HG02885 (cell line): ENCODE data around the gene TAF1A.

ENCODE experiments used
- ATAC-seq: cut with Tn5 transposase; IDR thresholded peaks from one replicate; pipeline ENCODE4 v1.9.1; 2021; ENCODE audit warnings: mild to moderate bottlenecking; ENCODE audit not compliant: unreplicated experiment, poor library complexity

Gene TAF1A

DNA sequence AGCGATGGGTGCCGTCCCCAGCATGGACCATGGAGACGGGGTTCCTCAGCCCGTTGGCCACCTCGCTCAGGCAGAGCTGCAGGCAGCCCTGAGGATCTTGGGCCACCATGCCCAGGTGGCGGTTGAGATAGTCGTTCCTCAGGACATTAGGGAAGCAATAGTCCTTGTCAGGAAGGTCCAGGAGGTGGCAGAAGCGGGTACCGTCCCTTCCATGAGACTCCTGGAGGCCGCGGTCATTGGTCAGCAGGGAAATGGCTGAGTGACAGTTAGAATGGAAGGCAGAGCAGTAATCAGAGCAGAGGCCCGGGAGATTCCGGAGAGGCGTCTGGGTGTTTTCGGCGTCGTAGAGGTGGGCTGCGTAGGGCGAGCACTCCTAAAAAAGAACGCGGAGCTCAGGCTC is 45.9 kb downstream of the TAF1A start:
- ATAC-seq: no peak

GRCh38 chr1:222540598-222540995 is 49.1 kb downstream of the TAF1A start:
- no peak for ATAC-seq

GRCh38 chr1:222539951-222540597 is 49.7 kb downstream of the TAF1A start:
- no peak for ATAC-seq

DNA sequence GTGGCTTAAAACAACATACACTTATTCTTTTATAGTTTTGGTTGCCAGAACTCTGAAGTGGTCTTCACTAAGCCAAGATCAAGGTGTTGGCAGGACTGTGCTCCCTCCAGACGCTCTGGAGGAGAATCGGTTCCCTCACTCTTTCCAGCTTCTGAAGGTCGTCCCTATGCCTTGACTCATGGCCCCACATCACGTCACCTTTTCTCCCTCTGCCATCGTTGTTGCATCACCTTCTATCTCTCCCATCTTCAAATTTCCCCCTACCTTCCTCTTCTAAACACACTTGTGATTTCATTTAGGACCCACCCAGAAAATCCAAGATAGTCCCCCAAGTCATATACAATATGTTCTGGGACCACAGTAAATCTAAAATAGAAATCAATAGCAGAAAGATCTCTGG is 54.3 kb downstream of the TAF1A start:
- ATAC-seq: no peak

DNA sequence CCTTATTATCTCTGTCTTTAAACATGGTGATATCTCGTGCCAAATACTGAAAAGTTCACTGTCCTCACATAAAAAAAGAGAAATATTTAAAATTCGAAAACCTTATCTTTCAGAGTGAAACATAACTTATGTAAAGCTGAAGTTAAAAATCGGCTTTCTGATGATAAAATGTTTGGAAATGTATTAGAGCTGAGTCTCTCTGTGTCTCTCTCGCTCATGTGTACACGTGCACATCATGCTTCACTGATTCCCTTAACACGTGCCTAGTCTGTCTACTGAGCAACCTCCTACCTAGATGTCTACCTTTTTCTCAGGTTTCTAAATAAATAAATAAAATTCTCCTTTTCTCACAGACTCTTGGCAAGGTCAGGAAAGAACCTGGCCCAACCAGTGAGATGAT is 58.9 kb downstream of the TAF1A start:
- no peak for ATAC-seq

DNA sequence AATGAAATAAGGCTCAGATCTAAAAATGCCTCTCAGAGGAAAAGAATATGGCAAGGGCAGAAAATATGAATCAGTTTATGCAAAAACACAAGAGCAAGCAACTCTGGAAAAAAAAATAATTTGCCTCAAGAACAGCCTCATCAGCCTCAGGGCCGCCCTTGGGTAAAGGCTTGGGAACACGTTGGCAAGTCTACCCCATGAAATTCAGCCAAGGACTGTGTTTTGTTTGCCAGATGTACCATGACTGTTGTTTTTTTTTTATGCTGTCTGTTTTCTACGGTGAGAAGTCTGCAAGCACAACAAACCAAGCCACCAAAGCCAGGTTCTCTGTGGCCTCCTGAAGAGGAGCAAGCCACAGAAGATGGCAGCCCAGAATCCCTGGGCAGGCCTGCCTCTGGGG is 59.8 kb downstream of the TAF1A start:
- ATAC-seq: no peak

DNA sequence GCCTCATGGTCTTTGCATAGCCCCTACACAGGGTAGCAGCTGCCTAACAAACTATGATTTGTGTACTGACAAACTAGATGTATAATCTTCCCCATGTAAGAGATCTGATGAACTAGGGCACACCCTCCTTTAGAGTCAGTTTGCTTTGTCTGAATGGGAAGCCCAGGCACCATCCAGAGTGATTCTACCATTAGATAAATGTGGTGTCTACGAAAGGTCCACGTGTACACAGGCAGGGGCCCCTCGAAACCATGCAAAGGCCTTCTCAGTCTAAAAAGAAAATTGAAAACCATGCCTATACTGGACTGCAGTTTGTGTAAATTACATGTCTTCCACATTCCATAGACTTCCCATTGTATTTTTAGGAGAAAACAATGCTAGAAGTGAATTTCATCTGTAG is 60.6 kb downstream of the TAF1A start:
- no peak for ATAC-seq

DNA sequence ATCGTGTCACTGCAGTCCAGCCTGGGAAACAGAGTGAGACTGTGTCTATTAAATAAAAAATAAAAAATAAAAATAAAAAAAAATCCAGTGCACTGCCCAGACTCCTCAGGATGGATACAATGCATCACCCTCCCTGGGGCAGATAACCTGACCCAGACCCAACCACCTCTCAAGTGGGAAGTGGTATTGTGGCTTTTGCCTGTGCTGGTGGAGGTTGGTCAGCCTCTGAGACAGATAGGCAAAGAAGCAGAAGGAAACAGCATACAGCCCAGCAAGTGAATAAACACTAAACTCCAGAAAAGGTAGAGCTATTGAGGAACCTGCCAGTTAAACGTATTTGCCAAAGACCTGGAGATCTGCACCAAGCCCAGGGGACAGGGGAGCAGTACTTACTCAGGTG is 63.8 kb downstream of the TAF1A start:
- ATAC-seq: no peak

GRCh38 chr1:222523852-222524251 is 65.9 kb downstream of the TAF1A start:
- no peak for ATAC-seq

DNA sequence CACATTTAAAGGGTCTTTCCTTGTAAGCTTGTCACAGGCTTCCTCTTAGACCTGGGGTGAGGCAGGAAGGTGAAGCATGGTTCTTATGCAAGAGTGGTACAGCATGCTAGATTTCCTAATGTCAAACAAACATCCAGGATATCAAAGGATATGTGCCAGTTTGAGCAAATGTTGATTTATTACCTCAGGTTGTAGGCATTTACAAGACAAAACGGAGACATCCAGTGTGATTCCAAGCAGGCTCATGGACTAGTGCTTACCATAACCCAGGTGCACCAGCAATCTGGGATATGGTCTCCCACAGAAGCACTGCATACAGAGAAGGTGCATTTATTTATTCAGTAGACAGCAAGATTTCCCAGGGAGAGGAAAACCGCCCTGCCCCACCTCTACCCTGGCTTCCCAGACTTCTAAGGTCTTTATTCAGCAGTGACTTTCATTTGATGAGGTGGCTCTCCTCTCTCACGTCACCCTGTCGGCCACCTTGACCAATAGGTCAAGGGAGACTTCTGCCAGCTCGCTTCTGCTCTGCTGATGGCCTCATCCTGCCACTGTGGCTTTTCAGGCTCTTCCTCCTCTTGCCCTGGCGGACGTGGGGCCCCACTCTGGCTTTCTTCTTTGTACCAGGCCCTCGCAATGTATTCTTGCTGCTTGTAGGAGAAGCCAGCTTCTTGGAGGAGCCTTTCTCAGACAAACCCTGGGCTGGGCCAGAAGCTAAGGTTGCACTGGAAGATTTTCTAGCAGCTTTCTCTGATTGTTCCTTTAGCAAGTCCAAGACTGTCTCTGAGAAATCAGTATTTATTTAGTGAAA is 67.4 kb downstream of the TAF1A start:
- no peak for ATAC-seq

- ATAC-seq: no peak
Measured at GRCh38 chr1:222521299-222522104, 68.2 kb downstream of the TAF1A start.
